Stimulated activated CD4-positive, alpha-beta T cell treated with anti-CD3 and anti-CD28 coated beads, Interleukin-1b, Interleukin-23, amount 100 ng/mL, for 1 hour (primary cell): Measurements from ENCODE around the gene SH3PXD2A.
"Not testable (repeated sequence)": the region's sequence is repeated elsewhere in the genome, so short reads cannot be mapped to it uniquely, and the experiment has no call there.

Experiments
- DNase-seq, 2 donors: peaks; one replicate each; pipeline ENCODE4 v3.0.0-alpha.2; 2020; ENCODE audit warnings: low read depth in 2 of 2

The SH3PXD2A gene

GRCh38 chr10:103648636-103649532 is 206.5 kb downstream of the SH3PXD2A start:
- no peak for DNase-seq

- DNase-seq: no peak
Observed at GRCh38 chr10:103648251-103648635, 207.1 kb downstream of the SH3PXD2A start.

GRCh38 chr10:103646304-103646703 is 209.1 kb downstream of the SH3PXD2A start:
- DNase-seq: no peak

- DNase-seq: no peak
Observed at GRCh38 chr10:103645141-103646054, 210.0 kb downstream of the SH3PXD2A start.

GRCh38 chr10:103643381-103643780 is 212.0 kb downstream of the SH3PXD2A start:
- no peak for DNase-seq

GRCh38 chr10:103641326-103641725 is 214.1 kb downstream of the SH3PXD2A start:
- no peak for DNase-seq

GRCh38 chr10:103640436-103641181 is 214.8 kb downstream of the SH3PXD2A start:
- DNase-seq: no peak

- no peak for DNase-seq
Observed at GRCh38 chr10:103638948-103639347, 216.4 kb downstream of the SH3PXD2A start.

- DNase-seq: no peak
Observed at GRCh38 chr10:103637927-103638557, 217.3 kb downstream of the SH3PXD2A start.

GRCh38 chr10:103637011-103637410 is 218.4 kb downstream of the SH3PXD2A start:
- DNase-seq: no peak

- DNase-seq: no peak
Observed at GRCh38 chr10:103636492-103636891, 218.9 kb downstream of the SH3PXD2A start.

GRCh38 chr10:103635580-103635979 is 219.8 kb downstream of the SH3PXD2A start:
- no peak for DNase-seq

GRCh38 chr10:103633846-103634245 is 221.5 kb downstream of the SH3PXD2A start:
- DNase-seq: no peak

- DNase-seq: not testable (repeated sequence)
Observed at GRCh38 chr10:103632871-103633270, 222.5 kb downstream of the SH3PXD2A start.

- no peak for DNase-seq
Observed at GRCh38 chr10:103632247-103632642, 223.1 kb downstream of the SH3PXD2A start.

GRCh38 chr10:103630156-103630555 is 225.2 kb downstream of the SH3PXD2A start:
- no peak for DNase-seq

- DNase-seq: no peak
Observed at GRCh38 chr10:103629581-103629980, 225.8 kb downstream of the SH3PXD2A start.

GRCh38 chr10:103627893-103628292 is 227.5 kb downstream of the SH3PXD2A start:
- no peak for DNase-seq

GRCh38 chr10:103627111-103627892 is 228.1 kb downstream of the SH3PXD2A start:
- no peak for DNase-seq

- DNase-seq: no peak
Observed at GRCh38 chr10:103626178-103626577, 229.2 kb downstream of the SH3PXD2A start.
